ENCODE measurements around the gene PNPLA6.
"Not testable (repeated sequence)": the region's sequence is repeated elsewhere in the genome, so short reads cannot be mapped to it uniquely, and the experiment has no call there.

Gene PNPLA6

DNA sequence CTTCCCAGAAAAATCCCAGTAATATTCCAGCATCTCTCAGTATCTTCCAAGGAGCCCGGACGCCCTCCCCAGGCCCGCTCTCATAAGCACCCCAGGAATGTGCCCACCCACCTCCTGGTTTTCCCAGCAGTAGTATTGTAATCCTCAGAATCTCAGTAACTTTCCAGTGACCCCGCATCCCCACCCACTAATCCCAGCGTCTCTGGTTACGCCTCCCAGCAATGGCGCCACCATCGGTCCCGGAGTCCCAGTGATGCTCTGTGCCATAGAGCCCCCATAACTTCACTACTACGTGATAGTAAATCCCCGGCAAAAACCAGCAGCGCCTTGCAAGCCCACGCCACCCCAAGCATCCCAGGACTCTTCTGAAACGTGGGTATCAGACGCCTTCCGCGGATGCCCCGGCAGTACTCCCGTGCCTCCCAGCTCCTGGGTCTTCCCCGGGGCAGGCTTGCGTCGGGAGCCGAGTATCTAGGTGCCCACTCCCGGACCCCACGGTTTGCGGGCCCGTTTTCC, 928 bp upstream of the PNPLA6 start:
- Histone ChIP-seq H3K4me1 (ENCODE audit: low read length) (peaks cover 4% of the 10 kb centered on the region; the same call in 1 of the 2 replicates), H2AFZ (ENCODE audit: low read depth, low read length) (peak overlapping the region; percentile 97), H3K4me2 (ENCODE audit: low read length) (peak overlapping the region; percentile 76), H3K79me2 (ENCODE audit: low read length) (peaks cover 5% of the 10 kb centered on the region; the same call in 1 of the 2 replicates), H3K36me3 (replicated peaks; ENCODE audit: low read depth, low read length) (peaks cover 8% of the 10 kb centered on the region), H3K4me3 (ENCODE audit: low read length) (peak overlapping the region; percentile 88), H3K27ac (ENCODE audit: low read length) (peak overlapping the region; percentile 40; the same call in 1 of the 2 replicates), H3K9ac (ENCODE audit: low read length) (peak overlapping the region; percentile 82), H3K27me3 (ENCODE audit: low read depth, low read length) (no peaks in the 10 kb centered on the region), H3K9me3 (ENCODE audit: insufficient read depth, low read length) (no peaks in the 10 kb centered on the region), H4K20me1 (ENCODE audit: insufficient read depth, low read length) (no peaks in the 10 kb centered on the region)
- TF ChIP-seq CTCF (IDR thresholded peaks at IDR 0.05; ENCODE audit: low read depth, low read length) = peak; percentile 25; the same call in 1 of the 2 replicates
- TF ChIP-seq EZH2phosphoT487 (IDR thresholded peaks at IDR 0.05; ENCODE audit: low read depth) = no peak

DNA sequence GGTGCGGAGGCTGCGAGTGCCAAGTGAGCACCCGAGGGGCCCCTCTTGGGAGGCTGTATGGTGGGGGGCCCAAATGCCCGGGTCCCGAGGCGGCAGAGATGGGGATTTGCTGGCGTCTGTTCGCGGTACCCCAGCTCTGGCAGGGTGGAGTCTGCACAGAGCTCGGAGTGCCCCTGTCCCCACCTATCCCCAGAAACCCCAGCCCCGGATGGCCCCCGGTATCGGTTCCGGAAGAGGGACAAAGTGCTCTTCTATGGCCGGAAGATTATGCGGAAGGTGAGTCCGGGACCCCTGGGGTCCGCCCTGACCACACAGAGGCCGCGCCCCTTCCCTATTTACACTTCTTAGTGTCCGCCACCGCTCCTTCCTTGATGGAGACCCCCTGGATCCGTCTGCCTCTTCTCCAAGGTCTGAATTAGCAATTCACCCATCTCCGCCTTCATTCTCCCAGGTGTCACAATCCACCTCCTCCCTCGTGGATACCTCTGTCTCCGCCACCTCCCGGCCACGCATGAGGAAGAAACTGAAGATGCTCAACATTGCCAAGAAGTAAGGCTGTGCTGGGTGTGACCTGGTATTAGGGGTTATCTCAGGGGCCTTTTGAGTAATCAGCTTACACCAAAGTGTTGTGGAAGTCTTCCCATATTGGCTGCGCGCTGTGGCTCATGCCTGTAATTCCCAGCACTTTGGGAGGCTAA, 630 bp downstream of the PNPLA6 start:
- peak overlapping the region; percentile 82 for H3K9ac ChIP-seq (ENCODE audit: low read length)
- H3K27ac ChIP-seq (ENCODE audit: low read length) = peak overlapping the region; percentile 8; the same call in 1 of the 2 replicates
- TF ChIP-seq EZH2phosphoT487 (IDR thresholded peaks at IDR 0.05; ENCODE audit: low read depth) (no peak), CTCF (IDR thresholded peaks at IDR 0.05; ENCODE audit: low read depth, low read length) (no peak)
- no peaks in the 10 kb centered on the region for H4K20me1 ChIP-seq (ENCODE audit: insufficient read depth, low read length)
- H3K4me2 ChIP-seq (ENCODE audit: low read length) = peak overlapping the region; percentile 76
- peak overlapping the region; percentile 97 for H2AFZ ChIP-seq (ENCODE audit: low read depth, low read length)
- H3K9me3 ChIP-seq (ENCODE audit: insufficient read depth, low read length) = no peaks in the 10 kb centered on the region
- peak overlapping the region; percentile 88 for H3K4me3 ChIP-seq (ENCODE audit: low read length)
- peaks cover 4% of the 10 kb centered on the region; the same call in 1 of the 2 replicates for H3K4me1 ChIP-seq (ENCODE audit: low read length)
- H3K79me2 ChIP-seq (ENCODE audit: low read length) = peaks cover 5% of the 10 kb centered on the region; the same call in 1 of the 2 replicates
- peaks cover 18% of the 10 kb centered on the region for H3K36me3 ChIP-seq (replicated peaks; ENCODE audit: low read depth, low read length)
- no peaks in the 10 kb centered on the region for H3K27me3 ChIP-seq (ENCODE audit: low read depth, low read length)

DNA sequence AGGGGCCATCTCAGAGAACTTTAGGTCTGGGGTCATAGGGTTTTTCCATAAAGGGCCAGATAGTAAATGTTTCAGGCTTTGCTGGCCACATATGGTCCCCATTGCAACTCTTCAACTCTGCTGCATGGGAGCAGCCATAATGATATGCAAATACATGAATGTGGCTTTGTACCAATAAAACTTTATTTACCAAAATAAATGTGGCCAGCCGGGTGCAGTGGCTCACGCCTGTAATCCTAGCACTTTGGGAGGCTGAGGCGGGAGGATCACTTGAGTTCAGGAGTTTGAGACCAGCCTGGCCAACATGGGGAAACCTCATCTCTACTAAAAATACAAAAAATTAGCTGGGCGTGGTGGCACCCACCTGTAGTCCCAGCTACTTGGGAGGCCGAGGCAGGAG, 3.5 kb downstream of the PNPLA6 start:
- not testable (repeated sequence) for H3K79me2 ChIP-seq (ENCODE audit: low read length); H3K27me3 ChIP-seq (ENCODE audit: low read depth, low read length); H3K27ac ChIP-seq (ENCODE audit: low read length); H4K20me1 ChIP-seq (ENCODE audit: insufficient read depth, low read length); H2AFZ ChIP-seq (ENCODE audit: low read depth, low read length); H3K9me3 ChIP-seq (ENCODE audit: insufficient read depth, low read length); H3K4me2 ChIP-seq (ENCODE audit: low read length); H3K4me3 ChIP-seq (ENCODE audit: low read length); H3K4me1 ChIP-seq (ENCODE audit: low read length); H3K9ac ChIP-seq (ENCODE audit: low read length)
- peaks cover 39% of the 10 kb centered on the region for H3K36me3 ChIP-seq (replicated peaks; ENCODE audit: low read depth, low read length)

DNA sequence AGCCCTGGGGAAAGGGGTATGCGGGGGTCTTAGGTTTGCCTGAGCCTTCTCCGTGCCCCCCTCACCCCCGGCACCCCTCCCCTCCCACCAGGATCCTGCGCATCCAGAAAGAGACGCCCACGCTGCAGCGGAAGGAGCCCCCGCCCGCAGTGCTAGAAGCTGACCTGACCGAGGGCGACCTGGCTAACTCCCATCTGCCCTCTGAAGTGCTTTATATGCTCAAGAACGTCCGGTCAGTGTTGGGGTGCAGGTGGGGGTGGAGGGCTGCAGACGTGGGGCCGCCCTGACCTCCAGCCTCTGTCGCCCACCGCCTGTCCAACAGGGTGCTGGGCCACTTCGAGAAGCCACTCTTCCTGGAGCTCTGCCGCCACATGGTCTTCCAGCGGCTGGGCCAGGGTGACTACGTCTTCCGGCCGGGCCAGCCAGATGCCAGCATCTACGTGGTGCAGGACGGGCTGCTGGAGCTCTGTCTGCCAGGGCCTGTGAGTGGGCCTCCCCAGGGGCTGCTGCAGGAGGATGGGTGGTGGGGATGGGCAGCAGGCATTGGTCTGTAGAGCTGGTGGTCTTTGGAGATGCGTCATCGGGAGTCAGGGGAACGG, 4.4 kb downstream of the PNPLA6 start:
- Histone ChIP-seq H3K27ac (ENCODE audit: low read length) (no peak overlapping the region), H3K9ac (ENCODE audit: low read length) (no peak overlapping the region), H4K20me1 (ENCODE audit: insufficient read depth, low read length) (no peaks in the 10 kb centered on the region), H3K9me3 (ENCODE audit: insufficient read depth, low read length) (no peaks in the 10 kb centered on the region), H3K4me2 (ENCODE audit: low read length) (no peak overlapping the region), H3K79me2 (ENCODE audit: low read length) (peaks cover 5% of the 10 kb centered on the region; the same call in 1 of the 2 replicates), H2AFZ (ENCODE audit: low read depth, low read length) (no peak overlapping the region), H3K4me3 (ENCODE audit: low read length) (no peak overlapping the region), H3K27me3 (ENCODE audit: low read depth, low read length) (no peaks in the 10 kb centered on the region), H3K4me1 (ENCODE audit: low read length) (peaks cover 4% of the 10 kb centered on the region; the same call in 1 of the 2 replicates), H3K36me3 (replicated peaks; ENCODE audit: low read depth, low read length) (peaks cover 39% of the 10 kb centered on the region)
- TF ChIP-seq CTCF (IDR thresholded peaks at IDR 0.05; ENCODE audit: low read depth, low read length) (no peak), EZH2phosphoT487 (IDR thresholded peaks at IDR 0.05; ENCODE audit: low read depth) (no peak)
